Myocyte (in vitro differentiated cells): ENCODE data around the gene CCDC120. TPM values are rescaled to one million over a fixed set of nuclear protein-coding genes. Genes with fewer than 3 reads are reported as not detected.

ENCODE experiments used
- DNase-seq: peaks from one replicate; pipeline ENCODE4 v3.0.0-alpha.2; 2012; ENCODE audit warnings: low read depth
- total RNA-seq: library from RNA; depleted of rRNA; stranded (reverse); fragments of >200 nt; gene quantifications from 2 replicates; pipeline ENCODE4 v1.2.3, GENCODE V29; 2014

CCDC120 gene
- total RNA-seq, 1 donor from 2014 or later, result not detected

DNA sequence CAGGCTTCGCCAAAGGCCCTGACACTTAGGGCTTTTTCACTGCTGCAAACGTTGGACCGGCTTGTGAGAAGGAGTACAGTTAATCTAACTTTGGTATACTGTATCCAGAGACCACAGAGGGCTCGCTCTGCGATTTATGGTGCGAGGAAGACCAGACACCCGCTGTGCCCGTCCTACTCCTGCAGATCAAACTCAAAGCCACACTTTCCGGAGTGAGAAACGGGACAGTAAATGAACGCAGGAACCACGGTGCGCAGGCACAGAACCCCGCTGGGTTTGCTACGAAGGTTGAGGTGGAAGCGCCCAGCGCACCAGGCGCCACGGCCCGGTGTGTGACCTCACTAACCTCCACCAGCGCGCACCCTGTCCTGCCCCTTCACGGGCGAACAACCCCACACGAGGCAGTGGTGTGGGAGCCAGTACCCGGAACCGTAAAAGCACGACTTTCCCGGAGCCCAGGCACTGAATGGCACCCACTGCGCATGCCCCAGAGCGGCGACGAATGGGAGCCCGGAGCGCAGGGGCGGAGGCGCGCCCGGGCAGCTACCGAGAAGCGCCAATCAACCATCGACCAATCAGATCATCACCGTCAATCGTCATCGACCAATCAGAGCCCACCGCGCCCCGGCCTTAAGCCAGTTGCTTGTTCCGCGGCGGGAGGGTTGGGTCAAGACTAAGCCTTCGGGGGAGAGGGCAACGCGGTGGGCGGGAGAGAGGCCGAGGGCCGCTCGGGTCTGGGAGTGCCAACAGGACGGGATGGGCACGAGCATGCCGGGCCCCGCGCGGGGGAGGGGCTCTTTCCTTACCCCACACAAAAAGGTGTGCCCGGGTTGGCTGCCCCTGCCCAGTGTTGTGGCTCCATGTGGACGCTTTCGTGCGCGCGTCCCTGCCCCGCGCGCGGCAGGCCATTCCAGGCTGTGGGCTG lies 42.2 kb downstream of the CCDC120 start:
- peak; percentile 92 for DNase-seq

DNA sequence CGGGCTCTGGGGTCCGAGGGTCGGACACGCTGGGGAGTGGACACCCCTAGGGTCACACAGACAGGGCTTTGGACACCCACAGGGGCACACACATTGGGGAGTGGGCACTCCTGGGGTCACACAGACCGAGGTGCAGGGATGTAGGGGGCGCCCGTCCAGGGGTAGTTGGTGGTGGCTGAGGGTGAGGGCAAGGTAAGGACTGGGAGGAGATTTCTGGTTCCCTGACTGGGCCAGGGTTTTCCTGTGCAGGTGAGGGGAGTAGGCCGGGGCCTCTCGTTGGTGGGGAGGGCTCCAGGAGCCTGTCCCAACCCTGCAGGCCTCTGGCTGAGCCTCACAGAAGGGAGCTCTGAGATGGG lies 42.8 kb downstream of the CCDC120 start:
- DNase-seq, result no peak

DNA sequence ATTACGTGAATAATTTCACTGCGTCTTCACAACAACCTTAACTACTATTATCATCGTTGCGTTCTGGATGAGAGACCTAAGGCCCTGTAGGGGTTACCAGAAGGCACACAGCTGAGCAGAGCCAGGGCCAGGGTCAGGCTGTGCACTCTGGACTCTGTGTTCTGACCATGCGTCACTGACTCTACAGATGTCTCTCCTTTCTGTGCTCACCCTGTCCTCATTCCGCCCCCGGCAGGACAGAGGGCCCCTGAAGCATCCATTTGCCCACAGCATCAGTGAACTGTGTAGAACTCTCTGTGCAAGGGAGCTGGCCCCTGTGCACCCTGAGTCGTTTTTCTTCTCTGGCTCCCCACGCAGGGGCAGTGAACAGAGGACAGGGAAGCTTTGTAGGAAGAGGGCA lies 43.4 kb downstream of the CCDC120 start:
- DNase-seq, result no peak

DNA sequence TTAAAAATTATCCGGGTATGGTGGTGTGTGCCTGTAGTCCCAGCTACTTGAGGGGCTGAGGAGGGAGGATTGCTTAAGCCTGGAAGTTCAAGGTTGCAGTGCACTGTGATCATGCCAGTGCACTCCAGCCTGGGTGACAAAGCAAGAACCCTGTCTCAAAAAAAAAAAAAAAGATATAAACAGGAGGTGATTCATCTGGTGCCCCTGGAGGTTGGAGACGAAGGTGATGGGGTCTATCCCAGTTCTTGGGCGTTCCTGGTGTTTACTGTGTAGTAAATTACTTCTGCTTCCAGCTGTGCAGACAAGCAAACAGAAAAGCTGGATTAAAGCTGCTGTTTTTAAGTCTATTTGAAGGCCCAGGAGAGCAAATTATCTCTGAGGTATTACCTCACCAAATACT lies 44.8 kb downstream of the CCDC120 start:
- no peak for DNase-seq

DNA sequence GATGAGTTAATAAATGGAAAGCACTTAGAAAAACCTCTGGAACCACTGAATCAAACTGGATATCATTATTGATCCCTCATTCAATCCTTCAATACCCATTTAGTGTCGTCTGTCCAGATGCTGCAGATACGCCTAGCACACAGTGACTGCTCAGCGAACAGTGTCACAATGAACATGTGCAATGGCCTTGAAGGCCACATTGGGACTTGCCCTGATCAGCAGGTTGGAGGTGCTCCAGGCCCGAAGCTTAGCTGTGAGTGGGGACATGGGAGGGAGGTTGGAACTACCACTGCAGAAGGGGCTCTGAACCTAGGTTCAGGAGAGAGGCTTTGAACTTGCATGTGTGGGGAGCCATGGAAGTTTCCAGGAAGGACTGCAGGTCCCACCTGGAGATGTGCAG lies 47.5 kb downstream of the CCDC120 start:
- DNase-seq, result no peak

DNA sequence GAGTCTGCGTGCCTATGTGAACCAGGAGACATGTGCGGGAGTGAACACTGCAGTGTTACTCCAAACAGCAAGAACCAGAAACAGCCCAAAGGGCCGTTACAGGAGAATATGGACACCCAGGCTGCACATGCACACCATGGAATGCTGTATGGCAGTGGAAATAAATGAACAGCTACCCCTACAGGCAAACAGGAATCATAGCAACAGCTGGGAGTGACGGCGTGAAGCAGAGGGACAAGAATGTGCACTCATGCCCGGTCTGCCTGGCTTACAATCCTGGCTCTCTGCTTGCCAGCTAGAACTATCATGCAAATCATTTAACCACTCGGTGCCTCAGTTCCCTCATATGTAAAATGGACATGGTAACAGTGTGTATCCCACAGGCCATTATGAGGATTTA lies 48.1 kb downstream of the CCDC120 start:
- DNase-seq, result peak; percentile 38

DNA sequence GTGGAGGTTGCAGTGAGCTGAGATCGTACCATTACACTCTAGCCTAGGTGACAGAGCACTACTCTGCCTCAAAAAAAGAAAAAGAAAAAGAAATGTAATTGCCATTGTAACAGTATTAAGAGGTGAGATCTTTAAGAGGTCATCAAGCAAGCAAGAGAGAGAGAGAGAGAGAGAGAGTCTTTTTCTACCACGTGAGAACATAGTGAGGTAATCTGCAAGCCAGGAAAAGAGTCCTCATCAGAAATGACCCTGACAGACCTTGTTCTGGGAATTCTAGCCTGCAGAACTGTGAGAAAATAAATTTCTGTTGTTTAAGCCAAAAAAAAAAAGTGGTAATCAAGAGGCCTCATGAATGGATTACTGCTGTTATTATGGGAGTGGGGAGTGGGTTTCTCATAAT lies 49.8 kb downstream of the CCDC120 start:
- DNase-seq, result no peak

DNA sequence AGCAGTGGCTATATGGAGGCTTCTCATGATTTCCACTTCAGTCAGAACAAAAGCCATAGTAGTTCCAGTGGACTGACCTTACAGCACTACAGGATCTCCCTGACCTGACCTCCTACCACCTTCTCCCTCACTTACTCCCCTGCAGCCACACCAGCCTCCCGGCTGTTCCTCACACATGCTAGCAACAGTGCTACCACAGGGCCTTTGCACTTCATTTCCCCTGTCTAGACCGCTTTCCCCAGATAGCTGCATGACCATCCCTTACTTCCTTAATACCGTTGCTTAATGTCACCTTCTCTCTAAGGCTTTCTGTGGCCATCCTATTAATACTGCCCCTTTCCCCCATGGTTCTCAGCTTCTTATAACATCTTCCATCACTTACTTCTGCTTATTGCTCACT lies 51.6 kb downstream of the CCDC120 start:
- DNase-seq, result no peak

DNA sequence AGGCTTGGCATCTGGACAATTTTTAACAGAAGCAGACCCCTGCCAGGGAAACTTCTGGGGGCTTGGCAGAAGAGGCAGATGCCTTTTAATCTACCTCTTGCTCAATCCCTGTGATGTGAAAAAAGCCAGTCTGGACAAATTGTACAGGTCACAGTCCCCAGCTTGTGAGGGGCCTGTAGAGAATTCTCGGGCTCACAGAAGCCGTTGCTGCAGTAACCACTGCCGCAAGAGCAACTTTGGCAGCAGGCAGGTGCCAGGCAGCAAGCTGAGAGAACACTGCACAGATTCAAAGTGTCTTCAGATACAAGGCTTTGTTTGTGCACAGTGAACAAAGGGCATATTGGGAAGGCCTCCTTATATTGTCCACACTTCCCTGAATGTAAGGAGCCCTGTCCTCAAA lies 53.0 kb downstream of the CCDC120 start:
- no peak for DNase-seq

DNA sequence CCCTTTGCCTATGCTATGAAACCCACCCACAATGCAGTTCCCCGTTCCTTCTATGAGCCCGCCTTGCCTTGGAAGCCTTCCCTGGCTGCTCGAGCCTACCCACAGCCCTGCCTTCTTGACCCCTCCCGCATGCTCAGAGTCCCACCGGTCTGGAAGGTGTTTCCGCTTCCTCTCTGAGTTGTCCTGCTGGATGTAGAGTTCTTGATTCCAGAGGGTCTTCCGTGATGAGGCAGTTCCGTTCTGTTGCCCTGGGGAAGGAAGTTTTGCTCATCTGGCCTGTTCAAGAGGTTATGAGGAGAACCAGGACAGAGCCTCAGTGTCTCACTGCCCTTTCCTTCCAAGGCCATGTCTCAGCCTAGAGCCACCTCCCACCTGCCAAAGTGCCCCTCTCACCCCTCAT lies 57.3 kb downstream of the CCDC120 start:
- no peak for DNase-seq

DNA sequence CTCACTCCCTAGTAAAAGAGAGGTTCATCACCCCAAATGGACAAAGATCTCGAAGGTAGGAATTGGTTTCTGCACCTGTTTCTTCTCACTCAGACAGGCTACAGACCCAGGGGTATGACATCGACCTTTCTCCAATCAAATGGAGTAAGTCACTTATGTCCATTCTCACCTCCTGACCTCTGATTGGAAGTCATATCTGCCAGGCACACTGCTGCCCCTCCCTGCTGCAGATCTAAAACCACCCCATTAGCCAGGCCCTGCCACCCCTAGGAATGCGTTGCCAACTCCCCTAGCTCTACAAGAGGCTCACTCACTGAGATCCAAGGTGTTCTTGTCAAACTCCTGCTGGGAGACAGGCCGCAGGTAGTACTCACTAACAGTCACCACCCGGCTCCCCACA lies 57.9 kb downstream of the CCDC120 start:
- no peak for DNase-seq

DNA sequence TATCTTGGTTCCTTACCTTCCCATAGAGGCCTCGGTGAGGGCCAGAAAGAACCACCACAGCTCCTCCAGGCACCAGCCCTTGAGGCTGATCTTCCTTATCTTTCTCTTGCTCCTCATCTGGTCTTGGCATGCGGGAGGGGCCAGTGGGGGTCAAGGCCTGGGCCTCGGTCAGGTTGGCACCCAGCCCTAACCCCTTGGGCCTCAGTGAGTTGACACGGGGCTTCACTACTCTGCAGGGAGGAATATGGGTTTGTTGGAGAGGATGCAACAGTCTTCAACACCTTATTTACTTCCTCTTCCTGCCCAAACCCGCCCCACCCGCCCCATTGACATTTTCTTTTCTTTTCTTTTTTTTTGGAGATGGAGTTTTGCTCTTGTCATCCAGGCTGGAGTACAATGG lies 58.8 kb downstream of the CCDC120 start:
- no peak for DNase-seq

Other genes with a start within 250 kb of the CCDC120 start
- gene ERAS, start 232.5 kb upstream of the CCDC120 start, total RNA-seq, result not detected in 2 replicates
- 1.8 and 5.4 TPM in 2 replicates for gene PCSK1N, start 223.4 kb upstream of the CCDC120 start, total RNA-seq
- gene TIMM17B, start 161.2 kb upstream of the CCDC120 start, total RNA-seq, result 52.4 and 64.3 TPM in 2 replicates
- 37.6 and 44.7 TPM in 2 replicates for gene PQBP1, start 161.1 kb upstream of the CCDC120 start, total RNA-seq
- 18.2 and 24.4 TPM in 2 replicates for gene SLC35A2, start 147.4 kb upstream of the CCDC120 start, total RNA-seq
- gene PIM2, start 140.0 kb upstream of the CCDC120 start, total RNA-seq, result 4.6 and 6.2 TPM in 2 replicates
- 27.0 and 27.9 TPM in 2 replicates for gene OTUD5, start 101.4 kb upstream of the CCDC120 start, total RNA-seq
- gene KCND1, start 87.2 kb upstream of the CCDC120 start, total RNA-seq, result 0.10 and 0.21 TPM in 2 replicates
- 22.4 and 24.4 TPM in 2 replicates for gene GRIPAP1, start 56.7 kb upstream of the CCDC120 start, total RNA-seq
- 36.9 and 39.6 TPM in 2 replicates for gene TFE3, start 15.6 kb upstream of the CCDC120 start, total RNA-seq
- gene PRAF2, start 15.0 kb downstream of the CCDC120 start, total RNA-seq, result 7.1 and 7.4 TPM in 2 replicates
- 49.3 and 64.3 TPM in 2 replicates for gene WDR45, start 20.9 kb downstream of the CCDC120 start, total RNA-seq
- gene GPKOW, start 64.7 kb downstream of the CCDC120 start, total RNA-seq, result 23.9 and 26.7 TPM in 2 replicates
- gene MAGIX, start 103.8 kb downstream of the CCDC120 start, total RNA-seq, result 4.8 and 6.6 TPM in 2 replicates
- 48.7 and 68.3 TPM in 2 replicates for gene PLP2, start 112.9 kb downstream of the CCDC120 start, total RNA-seq
- 6.6 TPM in 2 replicates for gene PRICKLE3, start 127.4 kb downstream of the CCDC120 start, total RNA-seq
- gene SYP, start 141.2 kb downstream of the CCDC120 start, total RNA-seq, result 1.8 TPM in 2 replicates
- not detected in 2 replicates for gene CACNA1F, start 174.3 kb downstream of the CCDC120 start, total RNA-seq
- 8.7 and 11.9 TPM in 2 replicates for gene CCDC22, start 176.5 kb downstream of the CCDC120 start, total RNA-seq
- 0.05 TPM in 1 of 2 replicates, not detected in the other for gene FOXP3, start 205.7 kb downstream of the CCDC120 start, total RNA-seq
- gene PPP1R3F, start 210.8 kb downstream of the CCDC120 start, total RNA-seq, result 31.2 and 34.8 TPM in 2 replicates
- gene GAGE10, start 244.6 kb downstream of the CCDC120 start, total RNA-seq, result not detected in 2 replicates